HepG2 (cell line): ENCODE data around the gene RHOC. TPM values are rescaled to one million over a fixed set of nuclear protein-coding genes. Genes with fewer than 3 reads are reported as not detected.
A peak's percentile ranks its signal among the peaks of the same experiment; 100 is the strongest.

Experiments
- ARNT ChIP-seq: fragments of 450-650 bp; IDR thresholded peaks from 2 replicates; pipeline ENCODE4 v1.6.1; 2017
- CENPX ChIP-seq: sonication (generic); formaldehyde crosslinking; IDR thresholded peaks from 2 replicates; pipeline ENCODE4 v1.9.0; 2021; ENCODE audit warnings: mild to moderate bottlenecking, missing genetic modification reagents, moderate library complexity
- HHEX ChIP-seq: IDR thresholded peaks from 2 replicates; pipeline ENCODE4 v1.6.1; 2016; ENCODE audit warnings: control low read depth
- JUND ChIP-seq: sonication (generic); formaldehyde crosslinking; IDR thresholded peaks from 2 replicates; pipeline ENCODE4 v1.8.0; 2022; ENCODE audit warnings: mild to moderate bottlenecking, missing genetic modification reagents
- MBD4 ChIP-seq: IDR thresholded peaks from 2 replicates; pipeline ENCODE4 v1.6.1; 2012; ENCODE audit warnings: low read length, inconsistent platforms, borderline replicate concordance
- MYNN ChIP-seq: sonication (generic); formaldehyde crosslinking; IDR thresholded peaks from 2 replicates; pipeline ENCODE4 v1.4.0; 2020; ENCODE audit warnings: mild to moderate bottlenecking, low read depth, missing genetic modification reagents
- NFATC3 ChIP-seq: sonication (generic); formaldehyde crosslinking; IDR thresholded peaks from 2 replicates; pipeline ENCODE4 v1.5.1; 2020; ENCODE audit warnings: mild to moderate bottlenecking, missing genetic modification reagents
- NONO ChIP-seq, 2 experiments: fragments of 450-650 bp in 1 of 2; sonication (generic) in 1 of 2; formaldehyde crosslinking in 1 of 2; IDR thresholded peaks in 1 of 2; conservative IDR thresholded peaks in 1 of 2; 2 replicates each; pipeline versions ENCODE4 v1.6.1 to v1.8.0; 2017 to 2022; ENCODE audit warnings: mild to moderate bottlenecking in 1 of 2, missing genetic modification reagents in 1 of 2, moderate library complexity in 1 of 2
- PHF20 ChIP-seq: sonication (generic); formaldehyde crosslinking; IDR thresholded peaks from 2 replicates; pipeline ENCODE4 v1.5.0; 2020; ENCODE audit warnings: mild to moderate bottlenecking, missing genetic modification reagents
- PHF21A ChIP-seq: sonication (generic); formaldehyde crosslinking; IDR thresholded peaks from 2 replicates; pipeline ENCODE4 v1.5.0; 2020; ENCODE audit warnings: mild to moderate bottlenecking, missing genetic modification reagents
- RAD21 ChIP-seq: fragments of 450-650 bp; formaldehyde crosslinking; IDR thresholded peaks from 2 replicates; pipeline ENCODE4 v1.5.0; 2020; ENCODE audit warnings: mild to moderate bottlenecking
- ZNF205 ChIP-seq: IDR thresholded peaks from 2 replicates; pipeline ENCODE4 v1.6.1; 2018; ENCODE audit warnings: missing biosample characterization, missing genetic modification reagents
- ZNF225 ChIP-seq: sonication (generic); formaldehyde crosslinking; IDR thresholded peaks from 2 replicates; pipeline ENCODE4 v1.4.0; 2020; ENCODE audit warnings: mild to moderate bottlenecking, missing genetic modification reagents
- ZNF670 ChIP-seq: sonication (generic); formaldehyde crosslinking; IDR thresholded peaks from 2 replicates; pipeline ENCODE4 v1.8.0; 2022; ENCODE audit warnings: mild to moderate bottlenecking, missing genetic modification reagents, borderline replicate concordance
- ZNF709 ChIP-seq: sonication (generic); formaldehyde crosslinking; IDR thresholded peaks from 2 replicates; pipeline ENCODE4 v1.5.0; 2020; ENCODE audit warnings: mild to moderate bottlenecking, missing genetic modification reagents
- ZNF782 ChIP-seq: sonication (generic); formaldehyde crosslinking; IDR thresholded peaks from 2 replicates; pipeline ENCODE4 v1.4.0; 2020; ENCODE audit warnings: missing genetic modification reagents, mild to moderate bottlenecking, borderline replicate concordance
- polyA plus RNA-seq, 8 experiments: library from polyadenylated mRNA; depleted of rRNA in 3 of 8; stranded (reverse) in 7 of 8; unstranded in 1 of 8; fragments of >200 nt; fragmentation: Illumina TruSeq in 4 of 8; extraction: Trizol in 4 of 8; gene quantifications; 2 replicates each; pipeline versions ENCODE4 v1.2.1 to v1.2.3, GENCODE V29; 2011 to 2016; ENCODE audit warnings: low read depth in 4 of 8, missing spikeins in 1 of 8, mixed read lengths in 1 of 8; ENCODE audit not compliant: insufficient read depth in 1 of 8
- total RNA-seq, 5 experiments: library from RNA; depleted of rRNA; stranded (reverse); fragments of >200 nt; fragmentation: Illumina TruSeq; extraction: Trizol; gene quantifications; 2 replicates each; pipeline ENCODE4 v1.2.3, GENCODE V29; 2016; ENCODE audit warnings: low read depth in 1 of 5
- TF ChIP-seq, protein P1 (sequence below): sonication (generic); formaldehyde crosslinking; IDR thresholded peaks from 2 replicates; pipeline ENCODE4 v1.4.0; 2020; ENCODE audit warnings: mild to moderate bottlenecking, missing genetic modification reagents
- TF ChIP-seq, protein P2 (sequence below): sonication (generic); formaldehyde crosslinking; IDR thresholded peaks from 2 replicates; pipeline ENCODE4 v1.5.0; 2020; ENCODE audit warnings: missing genetic modification reagents
- TF ChIP-seq, protein P3 (sequence below): IDR thresholded peaks from 2 replicates; pipeline ENCODE4 v1.6.1; 2012; ENCODE audit warnings: inconsistent platforms
- TF ChIP-seq, protein P4 (sequence below): sonication (generic); formaldehyde crosslinking; IDR thresholded peaks from 2 replicates; pipeline ENCODE4 v1.4.0; 2020; ENCODE audit warnings: missing genetic modification reagents
- TF ChIP-seq, protein P5 (sequence below): sonication (generic); formaldehyde crosslinking; IDR thresholded peaks from 2 replicates; pipeline ENCODE4 v1.4.0; 2020; ENCODE audit warnings: mild to moderate bottlenecking, missing genetic modification reagents

Gene RHOC
- total and polyA plus RNA-seq, 2 of the 13 experiments (the other 11 are each of a cell fraction or from before 2014, with no cell fraction given): 64.3 to 182 TPM

DNA sequence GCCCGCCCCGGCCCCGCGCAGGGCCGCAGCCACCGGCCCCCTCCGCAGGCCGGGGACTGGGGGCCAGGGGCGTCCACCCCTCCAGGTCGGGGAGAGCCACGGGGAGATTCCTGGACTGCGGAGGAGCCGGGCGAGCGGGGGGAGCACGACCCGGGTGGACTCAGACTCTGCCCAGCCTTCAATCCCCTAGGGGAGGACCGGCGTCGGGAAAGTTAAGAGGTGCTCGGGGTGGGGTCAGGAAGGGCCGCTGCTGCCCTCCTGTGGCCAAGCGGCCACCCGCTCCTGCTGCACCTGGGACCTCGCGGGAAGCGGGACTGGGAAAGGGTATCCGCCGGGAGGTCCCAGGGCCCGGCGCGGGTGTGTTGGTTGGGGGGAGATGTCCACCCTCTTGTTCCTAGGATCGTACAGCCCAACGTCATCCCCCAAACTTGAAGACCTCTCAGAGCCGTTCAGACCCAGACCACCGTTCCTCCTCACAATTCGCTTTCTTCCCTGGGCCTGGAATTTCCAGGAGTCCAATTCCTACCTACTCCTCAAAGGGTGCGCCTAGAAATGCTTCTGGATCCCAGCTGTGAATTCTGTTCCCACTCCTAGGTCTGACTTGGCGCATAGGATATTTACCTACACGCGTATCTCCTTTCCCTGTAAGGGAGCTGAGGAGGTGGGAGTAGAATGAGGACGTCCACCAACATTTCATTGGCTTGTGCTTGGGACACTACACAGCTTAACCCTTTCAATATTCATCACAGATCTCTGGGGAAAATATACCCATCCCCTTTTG is 484 bp upstream of the RHOC start (continued):
- TF ChIP-seq, protein P1, sequence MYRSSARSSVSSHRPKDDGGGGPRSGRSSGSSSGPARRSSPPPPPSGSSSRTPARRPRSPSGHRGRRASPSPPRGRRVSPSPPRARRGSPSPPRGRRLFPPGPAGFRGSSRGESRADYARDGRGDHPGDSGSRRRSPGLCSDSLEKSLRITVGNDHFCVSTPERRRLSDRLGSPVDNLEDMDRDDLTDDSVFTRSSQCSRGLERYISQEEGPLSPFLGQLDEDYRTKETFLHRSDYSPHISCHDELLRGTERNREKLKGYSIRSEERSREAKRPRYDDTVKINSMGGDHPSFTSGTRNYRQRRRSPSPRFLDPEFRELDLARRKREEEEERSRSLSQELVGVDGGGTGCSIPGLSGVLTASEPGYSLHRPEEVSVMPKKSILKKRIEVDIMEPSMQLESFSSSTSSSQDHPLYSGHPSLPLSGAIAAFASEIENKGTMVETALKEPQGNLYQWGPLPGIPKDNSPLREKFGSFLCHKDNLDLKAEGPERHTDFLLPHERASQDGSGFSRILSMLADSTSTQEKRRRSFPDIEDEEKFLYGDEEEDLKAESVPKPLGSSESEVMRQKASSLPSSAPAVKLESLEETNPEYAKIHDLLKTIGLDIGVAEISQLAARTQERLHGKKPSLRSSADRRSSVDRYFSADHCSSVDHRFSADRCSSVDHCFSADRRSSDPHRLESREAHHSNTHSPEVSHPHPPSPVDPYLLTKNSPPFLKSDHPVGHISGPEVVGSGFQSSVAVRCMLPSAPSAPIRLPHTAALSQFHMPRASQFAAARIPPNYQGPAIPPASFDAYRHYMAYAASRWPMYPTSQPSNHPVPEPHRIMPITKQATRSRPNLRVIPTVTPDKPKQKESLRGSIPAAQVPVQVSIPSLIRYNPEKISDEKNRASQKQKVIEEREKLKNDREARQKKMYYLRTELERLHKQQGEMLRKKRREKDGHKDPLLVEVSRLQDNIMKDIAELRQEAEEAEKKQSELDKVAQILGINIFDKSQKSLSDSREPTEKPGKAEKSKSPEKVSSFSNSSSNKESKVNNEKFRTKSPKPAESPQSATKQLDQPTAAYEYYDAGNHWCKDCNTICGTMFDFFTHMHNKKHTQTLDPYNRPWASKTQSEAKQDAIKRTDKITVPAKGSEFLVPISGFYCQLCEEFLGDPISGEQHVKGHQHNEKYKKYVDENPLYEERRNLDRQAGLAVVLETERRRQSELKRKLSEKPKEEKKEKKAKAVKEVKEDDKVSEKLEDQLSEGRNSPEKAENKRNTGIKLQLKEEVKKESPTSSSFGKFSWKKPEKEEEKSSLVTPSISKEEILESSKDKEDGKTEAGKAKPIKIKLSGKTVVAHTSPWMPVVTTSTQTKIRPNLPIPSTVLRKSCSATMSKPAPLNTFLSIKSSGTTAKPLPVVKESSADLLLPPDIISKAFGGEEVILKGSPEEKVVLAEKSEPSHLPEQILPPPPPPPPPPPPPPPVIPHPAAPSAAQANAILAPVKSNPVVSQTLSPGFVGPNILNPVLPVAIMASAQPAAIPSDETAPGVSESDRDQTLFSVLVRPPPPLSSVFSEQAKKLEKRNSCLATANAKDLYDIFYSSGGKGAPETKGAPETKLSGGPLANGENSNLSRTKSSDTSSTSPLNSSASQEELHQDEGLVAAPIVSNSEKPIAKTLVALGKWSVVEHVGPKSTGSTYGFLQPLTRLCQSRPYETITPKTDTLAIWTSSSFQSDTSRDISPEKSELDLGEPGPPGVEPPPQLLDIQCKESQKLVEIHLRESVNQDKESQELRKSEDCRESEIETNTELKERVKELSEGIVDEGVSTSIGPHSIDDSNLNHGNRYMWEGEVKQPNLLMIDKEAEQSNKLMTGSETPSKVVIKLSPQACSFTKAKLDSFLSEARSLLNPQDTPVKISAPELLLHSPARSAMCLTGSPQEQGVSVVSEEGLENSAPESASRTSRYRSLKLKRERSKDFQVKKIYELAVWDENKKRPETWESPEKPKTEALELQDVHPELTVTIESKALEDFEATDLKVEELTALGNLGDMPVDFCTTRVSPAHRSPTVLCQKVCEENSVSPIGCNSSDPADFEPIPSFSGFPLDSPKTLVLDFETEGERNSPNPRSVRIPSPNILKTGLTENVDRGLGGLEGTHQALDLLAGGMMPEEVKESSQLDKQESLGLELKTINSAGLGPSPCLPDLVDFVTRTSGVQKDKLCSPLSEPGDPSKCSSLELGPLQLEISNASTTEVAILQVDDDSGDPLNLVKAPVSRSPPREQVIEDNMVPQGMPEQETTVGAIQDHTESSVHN (CRISPR knock-in tag): no peak
- TF ChIP-seq ZNF709 (no peak), NONO (IDR thresholded peaks at IDR 0.05) (no peak), NONO (CRISPR knock-in tag; conservative IDR thresholded peaks at IDR 0.05) (peak; percentile 49; the same call in 1 of the 2 replicates), ZNF670 (no peak), CENPX (CRISPR knock-in tag) (no peak), MYNN (no peak), ARNT (no peak), HHEX (no peak), RAD21 (CRISPR knock-in tag) (peak; percentile 98), ZNF782 (CRISPR knock-in tag) (no peak), ZNF225 (no peak; the same call in 1 of the 2 replicates), ZNF205 (CRISPR knock-in tag) (0 out of 2 replicates have a peak, but pooled peaks have one; percentile 51), PHF20 (no peak; the same call in 1 of the 2 replicates), MBD4 (no peak), JUND (CRISPR knock-in tag) (no peak), NFATC3 (no peak), PHF21A (peak; percentile 56; the same call in 1 of the 2 replicates)
- TF ChIP-seq, protein P2, sequence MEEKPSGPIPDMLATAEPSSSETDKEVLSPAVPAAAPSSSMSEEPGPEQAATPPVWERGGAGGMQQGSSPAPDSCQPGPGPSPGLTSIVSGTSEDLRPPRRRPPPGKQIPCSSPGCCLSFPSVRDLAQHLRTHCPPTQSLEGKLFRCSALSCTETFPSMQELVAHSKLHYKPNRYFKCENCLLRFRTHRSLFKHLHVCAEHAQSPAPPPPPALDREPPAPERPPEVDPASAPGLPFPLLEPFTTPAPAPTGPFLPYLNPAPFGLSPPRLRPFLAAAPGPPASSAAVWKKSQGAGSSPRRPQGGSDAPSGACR (CRISPR knock-in tag): no peak
- TF ChIP-seq, protein P3, sequence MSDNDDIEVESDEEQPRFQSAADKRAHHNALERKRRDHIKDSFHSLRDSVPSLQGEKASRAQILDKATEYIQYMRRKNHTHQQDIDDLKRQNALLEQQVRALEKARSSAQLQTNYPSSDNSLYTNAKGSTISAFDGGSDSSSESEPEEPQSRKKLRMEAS: peak; percentile 58
- TF ChIP-seq, protein P4, sequence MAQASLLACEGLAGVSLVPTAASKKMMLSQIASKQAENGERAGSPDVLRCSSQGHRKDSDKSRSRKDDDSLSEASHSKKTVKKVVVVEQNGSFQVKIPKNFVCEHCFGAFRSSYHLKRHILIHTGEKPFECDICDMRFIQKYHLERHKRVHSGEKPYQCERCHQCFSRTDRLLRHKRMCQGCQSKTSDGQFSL (CRISPR knock-in tag): no peak
- TF ChIP-seq, protein P5, sequence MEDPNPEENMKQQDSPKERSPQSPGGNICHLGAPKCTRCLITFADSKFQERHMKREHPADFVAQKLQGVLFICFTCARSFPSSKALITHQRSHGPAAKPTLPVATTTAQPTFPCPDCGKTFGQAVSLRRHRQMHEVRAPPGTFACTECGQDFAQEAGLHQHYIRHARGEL (CRISPR knock-in tag): no peak
